OCI-LY1 (cell line): ENCODE measurements around the gene MAPT.

Experiments
- CTCF ChIP-seq: fragments of 200-600 bp; sonication (generic), shearing (Covaris generic); IDR thresholded peaks from 2 replicates; pipeline ENCODE4 v1.5.1; 2017; ENCODE audit warnings: mild to moderate bottlenecking, antibody characterized with exemption, low read length, moderate library complexity, mixed read lengths
- EZH2 ChIP-seq: fragments of 200-600 bp; sonication (generic), shearing (Covaris generic); IDR thresholded peaks from 2 replicates; pipeline ENCODE4 v1.8.0; 2017; ENCODE audit warnings: borderline replicate concordance, mixed run types, mild to moderate bottlenecking, antibody characterized with exemption, low read length, moderate library complexity, mixed read lengths

GRCh38 chr17:45980855-45981254 is 86.5 kb downstream of the MAPT start:
- TF ChIP-seq EZH2 (no peak), CTCF (no peak)
